Type B pancreatic cell (in vitro differentiated cells): ENCODE measurements around the gene SEC22A. TPM values are rescaled to one million over a fixed set of nuclear protein-coding genes. Genes with fewer than 3 reads are reported as not detected.
A peak's percentile ranks its signal among the peaks of the same experiment; 100 is the strongest.
"Not testable (repeated sequence)": the region's sequence is repeated elsewhere in the genome, so short reads cannot be mapped to it uniquely, and the experiment has no call there.

Experiments used
- DNase-seq: peaks from one replicate; pipeline ENCODE4 v3.0.0; 2021; ENCODE audit warnings: mixed read lengths; ENCODE audit not compliant: unreplicated experiment; ENCODE audit errors: extremely low spot score
- H3K27ac Mint-ChIP-seq: 2 replicates; pipeline ENCODE4 v1.8.0; 2021; ENCODE audit warnings: mild to moderate bottlenecking, mixed read lengths
- H3K27me3 Mint-ChIP-seq: 2 replicates; pipeline ENCODE4 v1.8.0; 2021; ENCODE audit warnings: mixed read lengths
- H3K36me3 Mint-ChIP-seq: 2 replicates; pipeline ENCODE4 v1.8.0; 2021; ENCODE audit warnings: mixed read lengths
- H3K4me1 Mint-ChIP-seq: one replicate; pipeline ENCODE4 v1.8.0; 2021; ENCODE audit warnings: mixed read lengths; ENCODE audit not compliant: unreplicated experiment
- H3K4me3 Mint-ChIP-seq: 2 replicates; pipeline ENCODE4 v1.8.0; 2021; ENCODE audit warnings: mild to moderate bottlenecking, mixed read lengths
- H3K9me3 Mint-ChIP-seq: 2 replicates; pipeline ENCODE4 v1.8.0; 2021; ENCODE audit warnings: mixed read lengths
- total RNA-seq: library from RNA; stranded (reverse); gene quantifications from 2 replicates; pipeline ENCODE4 v1.2.1, GENCODE V29; 2021; ENCODE audit warnings: low replicate concordance
- TF ChIP-seq, protein P1 (sequence below): fragments of 200-600 bp; sonication (generic); conservative IDR thresholded peaks from 2 replicates; pipeline ENCODE4 v1.5.0; 2021; ENCODE audit warnings: antibody characterized with exemption, mild to moderate bottlenecking

The SEC22A gene
- total RNA-seq, 1 donor from 2014 or later, result 15.6 TPM

DNA sequence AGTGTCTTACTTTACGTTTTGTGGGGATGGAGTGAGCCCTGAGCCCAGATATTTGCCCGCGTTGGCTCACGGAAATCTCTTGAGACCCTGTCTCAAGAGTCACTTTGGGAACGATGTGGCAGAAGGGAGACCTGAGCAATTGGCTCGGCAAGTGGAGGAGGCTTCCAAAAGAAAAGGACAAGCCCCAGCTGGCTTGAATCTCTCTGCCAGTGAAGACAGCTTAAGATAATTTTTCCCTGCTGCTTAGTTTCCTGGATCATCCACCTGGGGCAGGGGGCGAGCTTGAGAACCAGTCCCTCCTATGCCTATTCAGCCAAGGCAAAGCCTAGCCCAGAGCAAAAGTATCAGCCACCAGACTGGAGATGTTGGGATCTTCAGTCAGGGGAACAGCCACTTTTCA, 708 bp downstream of the SEC22A start:
- no peak for DNase-seq
- Mint-ChIP-seq H3K36me3 (no peaks in the 10 kb centered on the region), H3K4me1 (peaks cover 4% of the 10 kb centered on the region), H3K4me3 (peak overlapping the region; percentile 93), H3K9me3 (peaks cover 5% of the 10 kb centered on the region), H3K27me3 (no peaks in the 10 kb centered on the region), H3K27ac (peak overlapping the region; percentile 89)
- TF ChIP-seq, protein P1, sequence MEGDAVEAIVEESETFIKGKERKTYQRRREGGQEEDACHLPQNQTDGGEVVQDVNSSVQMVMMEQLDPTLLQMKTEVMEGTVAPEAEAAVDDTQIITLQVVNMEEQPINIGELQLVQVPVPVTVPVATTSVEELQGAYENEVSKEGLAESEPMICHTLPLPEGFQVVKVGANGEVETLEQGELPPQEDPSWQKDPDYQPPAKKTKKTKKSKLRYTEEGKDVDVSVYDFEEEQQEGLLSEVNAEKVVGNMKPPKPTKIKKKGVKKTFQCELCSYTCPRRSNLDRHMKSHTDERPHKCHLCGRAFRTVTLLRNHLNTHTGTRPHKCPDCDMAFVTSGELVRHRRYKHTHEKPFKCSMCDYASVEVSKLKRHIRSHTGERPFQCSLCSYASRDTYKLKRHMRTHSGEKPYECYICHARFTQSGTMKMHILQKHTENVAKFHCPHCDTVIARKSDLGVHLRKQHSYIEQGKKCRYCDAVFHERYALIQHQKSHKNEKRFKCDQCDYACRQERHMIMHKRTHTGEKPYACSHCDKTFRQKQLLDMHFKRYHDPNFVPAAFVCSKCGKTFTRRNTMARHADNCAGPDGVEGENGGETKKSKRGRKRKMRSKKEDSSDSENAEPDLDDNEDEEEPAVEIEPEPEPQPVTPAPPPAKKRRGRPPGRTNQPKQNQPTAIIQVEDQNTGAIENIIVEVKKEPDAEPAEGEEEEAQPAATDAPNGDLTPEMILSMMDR, result no peak

DNA sequence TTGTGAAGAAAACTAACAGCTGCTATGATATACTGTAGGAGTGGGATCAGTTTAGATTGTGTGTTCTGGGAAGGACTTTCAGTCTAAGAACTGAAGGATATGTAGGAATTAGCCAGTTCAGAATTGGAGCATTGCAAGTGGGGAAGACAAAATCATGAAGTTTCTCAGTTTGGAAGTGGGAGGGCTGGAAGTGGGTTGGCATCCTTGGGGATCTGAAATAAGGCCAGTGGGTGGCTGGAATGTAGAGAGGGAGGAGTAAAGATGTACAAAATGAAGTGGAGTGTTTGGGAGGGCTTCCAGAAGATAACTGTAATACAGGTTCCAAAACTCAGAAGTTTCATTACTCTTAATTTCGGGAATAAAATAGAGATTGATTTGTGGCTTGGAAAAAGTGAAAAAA, 17.2 kb downstream of the SEC22A start:
- no peak for DNase-seq
- Mint-ChIP-seq H3K27me3 (no peaks in the 10 kb centered on the region), H3K4me3 (no peak overlapping the region), H3K4me1 (no peaks in the 10 kb centered on the region), H3K9me3 (no peaks in the 10 kb centered on the region), H3K27ac (no peak overlapping the region), H3K36me3 (peaks cover 29% of the 10 kb centered on the region)
- TF ChIP-seq, protein P1, result no peak

DNA sequence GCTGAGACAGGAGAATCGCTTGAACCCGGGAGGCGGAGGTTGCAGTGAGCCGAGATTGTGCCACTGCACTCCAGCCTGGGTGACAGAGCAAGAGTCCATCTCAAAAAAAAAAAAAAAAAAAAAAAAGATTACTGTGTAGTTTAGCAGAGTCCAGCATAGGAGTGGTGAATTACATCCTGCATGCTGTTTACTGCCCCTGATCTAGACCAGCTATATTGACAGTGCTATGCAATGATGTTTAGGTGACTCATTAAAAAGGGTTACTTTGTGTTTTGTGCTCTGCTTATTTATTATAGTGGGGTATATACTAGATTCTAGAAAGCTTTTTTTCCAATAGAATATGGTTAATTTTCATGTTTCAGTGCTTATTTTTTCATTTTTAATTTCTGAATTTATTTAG, 19.6 kb downstream of the SEC22A start:
- H3K27ac Mint-ChIP-seq, H3K27me3 Mint-ChIP-seq, H3K9me3 Mint-ChIP-seq, H3K4me1 Mint-ChIP-seq, DNase-seq, H3K4me3 Mint-ChIP-seq: not testable (repeated sequence)
- peaks cover 28% of the 10 kb centered on the region for H3K36me3 Mint-ChIP-seq

DNA sequence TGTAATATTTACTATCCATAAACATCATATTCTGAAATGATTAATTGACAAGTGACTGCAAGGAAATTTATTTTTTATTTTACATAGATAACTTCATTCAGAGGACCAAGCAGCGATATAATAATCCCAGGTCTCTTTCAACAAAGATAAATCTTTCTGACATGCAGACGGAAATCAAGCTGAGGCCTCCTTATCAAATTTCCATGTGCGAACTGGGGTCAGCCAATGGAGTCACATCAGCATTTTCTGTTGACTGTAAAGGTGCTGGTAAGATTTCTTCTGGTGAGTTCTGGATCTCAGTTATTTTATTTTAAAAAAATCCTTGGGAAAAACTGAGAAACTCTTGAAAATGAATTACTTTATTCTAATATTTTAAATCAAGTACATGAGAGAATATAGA, 23.3 kb downstream of the SEC22A start:
- Mint-ChIP-seq H3K4me3 (no peak overlapping the region), H3K27me3 (no peaks in the 10 kb centered on the region), H3K36me3 (peaks cover 45% of the 10 kb centered on the region), H3K27ac (no peak overlapping the region), H3K9me3 (peaks cover 10% of the 10 kb centered on the region), H3K4me1 (no peaks in the 10 kb centered on the region)
- TF ChIP-seq, protein P1, result no peak
- DNase-seq, result no peak

DNA sequence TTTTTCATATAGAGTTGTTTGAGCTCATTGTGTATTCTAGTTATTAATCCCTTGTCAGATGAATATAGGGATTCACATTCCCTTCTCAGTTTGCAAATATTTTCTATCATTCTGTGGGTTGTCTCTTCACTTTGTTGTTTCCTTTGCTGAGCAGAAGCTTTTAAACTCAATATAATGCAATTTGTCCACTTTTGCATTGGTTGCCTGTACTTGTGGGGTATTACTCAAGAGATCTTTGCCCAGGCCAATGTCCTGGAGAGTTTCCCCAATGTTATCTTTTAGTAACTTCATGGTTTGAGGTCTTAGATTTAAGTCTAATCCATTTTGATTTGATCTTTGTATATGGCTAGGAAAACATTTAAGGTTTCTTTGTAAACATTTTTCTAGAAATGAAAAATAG, 24.8 kb downstream of the SEC22A start:
- no peaks in the 10 kb centered on the region for H3K27me3 Mint-ChIP-seq
- no peak overlapping the region for H3K4me3 Mint-ChIP-seq
- no peak overlapping the region for H3K27ac Mint-ChIP-seq
- no peaks in the 10 kb centered on the region for H3K4me1 Mint-ChIP-seq
- no peak for DNase-seq
- peaks cover 14% of the 10 kb centered on the region for H3K9me3 Mint-ChIP-seq
- TF ChIP-seq, protein P1, result no peak
- H3K36me3 Mint-ChIP-seq, result peaks cover 54% of the 10 kb centered on the region

DNA sequence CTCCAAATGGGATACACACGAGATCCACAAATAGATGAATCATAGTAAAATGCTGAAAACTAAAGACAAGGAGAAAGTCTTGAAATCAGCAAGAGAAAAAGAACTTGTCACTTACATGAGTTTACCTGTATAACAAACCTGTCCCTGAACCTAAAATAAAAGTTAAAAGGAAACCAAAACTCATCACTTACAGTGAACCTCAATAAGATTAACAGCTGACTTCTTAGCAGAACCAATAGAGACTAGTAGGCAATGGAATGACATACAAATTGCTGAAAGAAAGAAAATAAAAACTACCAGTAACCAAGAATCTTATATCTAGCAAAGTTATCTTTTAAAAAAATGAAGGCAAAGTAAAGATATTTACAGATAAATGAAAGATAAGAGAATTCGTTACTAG, 27.4 kb downstream of the SEC22A start:
- peaks cover 53% of the 10 kb centered on the region for H3K36me3 Mint-ChIP-seq
- no peaks in the 10 kb centered on the region for H3K4me1 Mint-ChIP-seq
- H3K27me3 Mint-ChIP-seq, result no peaks in the 10 kb centered on the region
- H3K9me3 Mint-ChIP-seq, result peaks cover 14% of the 10 kb centered on the region
- H3K27ac Mint-ChIP-seq, result no peak overlapping the region
- DNase-seq, result no peak
- H3K4me3 Mint-ChIP-seq, result no peak overlapping the region
- TF ChIP-seq, protein P1, result no peak
